Adrenal gland (tissue), 5 donors: ENCODE measurements around the gene HOXD4.

Source experiments
- POLR2A ChIP-seq, 2 donors: fragments of 450-650 bp; IDR thresholded peaks; one replicate each; pipeline ENCODE4 v1.6.1; 2017; ENCODE audit warnings: antibody characterized with exemption in 2 of 2, mild to moderate bottlenecking in 2 of 2, moderate library complexity in 1 of 2
- TF ChIP-seq, protein P1 (sequence below), 6 experiments: fragments of 450-650 bp in 4 of 6; fragments of 200-600 bp in 2 of 6; sonication (generic) in 1 of 6; IDR thresholded peaks; 1 replicate in 5 of 6; 2 replicates in 1 of 6; pipeline versions ENCODE4 v1.5.1 to v1.8.0; 2016 to 2021; ENCODE audit warnings: antibody characterized with exemption in 6 of 6, mild to moderate bottlenecking in 2 of 6, moderate library complexity in 1 of 6
- donor health status: DM: no; HTN: no; CAD: no.

- TF ChIP-seq, protein P1, sequence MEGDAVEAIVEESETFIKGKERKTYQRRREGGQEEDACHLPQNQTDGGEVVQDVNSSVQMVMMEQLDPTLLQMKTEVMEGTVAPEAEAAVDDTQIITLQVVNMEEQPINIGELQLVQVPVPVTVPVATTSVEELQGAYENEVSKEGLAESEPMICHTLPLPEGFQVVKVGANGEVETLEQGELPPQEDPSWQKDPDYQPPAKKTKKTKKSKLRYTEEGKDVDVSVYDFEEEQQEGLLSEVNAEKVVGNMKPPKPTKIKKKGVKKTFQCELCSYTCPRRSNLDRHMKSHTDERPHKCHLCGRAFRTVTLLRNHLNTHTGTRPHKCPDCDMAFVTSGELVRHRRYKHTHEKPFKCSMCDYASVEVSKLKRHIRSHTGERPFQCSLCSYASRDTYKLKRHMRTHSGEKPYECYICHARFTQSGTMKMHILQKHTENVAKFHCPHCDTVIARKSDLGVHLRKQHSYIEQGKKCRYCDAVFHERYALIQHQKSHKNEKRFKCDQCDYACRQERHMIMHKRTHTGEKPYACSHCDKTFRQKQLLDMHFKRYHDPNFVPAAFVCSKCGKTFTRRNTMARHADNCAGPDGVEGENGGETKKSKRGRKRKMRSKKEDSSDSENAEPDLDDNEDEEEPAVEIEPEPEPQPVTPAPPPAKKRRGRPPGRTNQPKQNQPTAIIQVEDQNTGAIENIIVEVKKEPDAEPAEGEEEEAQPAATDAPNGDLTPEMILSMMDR (IDR thresholded peaks at IDR 0.05), result no peak
- no peak for TF ChIP-seq POLR2A (IDR thresholded peaks at IDR 0.05)
Measured at GRCh38 chr2:176156807-176157498, 5.6 kb downstream of the HOXD4 start, which contains the start of gene HOXD3.
